GM12872 (cell line): ENCODE measurements around the gene ELP4.

Experiments used
- CTCF ChIP-seq: IDR thresholded peaks from 3 replicates; pipeline ENCODE4 v1.5.1; 2011; ENCODE audit warnings: low read depth, mild to moderate bottlenecking, low read length, moderate library complexity; ENCODE audit not compliant: insufficient read depth

The ELP4 gene

DNA sequence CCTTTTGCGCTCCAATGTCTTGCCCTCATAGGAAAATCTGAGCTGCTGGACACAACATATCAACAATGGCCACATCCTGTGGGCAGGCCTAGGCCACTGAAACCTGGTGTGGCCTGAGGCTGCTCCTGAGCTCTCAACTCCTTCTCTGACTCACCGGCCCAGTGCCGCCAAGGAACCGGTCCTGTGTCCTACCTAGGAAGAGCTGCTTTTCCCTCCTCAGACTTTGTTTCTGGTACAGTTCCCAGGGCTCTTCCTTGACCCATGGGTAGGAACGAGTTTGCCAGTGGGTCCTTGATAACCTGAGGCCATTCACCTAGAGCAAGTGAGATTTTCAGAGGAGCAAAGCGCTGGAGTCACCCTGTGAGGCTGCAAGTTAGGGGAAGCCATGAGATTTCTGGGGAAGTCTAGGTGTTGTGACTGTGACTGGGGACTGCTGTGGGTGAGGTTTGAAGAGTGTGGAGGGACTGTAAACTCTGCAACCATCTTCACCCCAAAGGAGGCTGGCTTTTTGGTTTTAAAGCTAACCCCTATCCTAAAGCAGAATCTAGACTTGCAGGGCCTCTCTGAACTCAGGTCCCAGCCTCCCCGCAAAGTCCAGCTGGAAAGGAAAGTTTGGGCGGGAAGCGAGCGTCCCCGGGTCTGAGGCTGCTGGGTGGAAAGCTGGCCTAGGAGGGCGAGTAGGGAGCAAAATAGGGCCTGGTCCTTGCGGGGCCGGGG is 313.5 kb downstream of the ELP4 start:
- no peak for TF ChIP-seq CTCF

- TF ChIP-seq CTCF, result no peak
Observed at GRCh38 chr11:31823644-31824331, 314.2 kb downstream of the ELP4 start.

DNA sequence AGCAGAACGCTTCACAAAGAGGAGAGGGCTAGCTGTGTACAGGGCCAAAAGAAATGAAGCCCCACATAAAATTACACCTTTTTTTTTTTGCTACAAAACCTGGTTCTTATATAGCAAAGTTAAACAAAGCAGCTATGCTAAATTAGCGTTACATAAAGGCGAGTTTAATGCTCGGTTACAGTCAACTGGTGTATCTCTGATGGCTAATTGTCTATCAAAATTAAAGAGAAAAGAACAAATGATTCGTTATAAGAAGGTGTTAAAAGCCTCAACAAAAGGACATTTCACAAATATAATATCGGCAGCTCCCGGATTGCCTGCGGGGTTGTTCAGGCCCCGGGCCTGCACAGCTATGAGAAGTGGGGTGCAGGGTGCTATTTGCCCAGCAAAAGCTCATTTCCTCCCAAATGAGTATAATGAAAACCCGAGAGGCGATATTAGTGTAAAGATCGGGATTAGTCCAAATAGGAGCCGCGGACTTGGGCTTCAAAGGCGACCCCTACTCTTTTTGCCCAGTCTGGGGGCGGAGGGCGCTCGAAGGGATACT is 314.8 kb downstream of the ELP4 start:
- no peak for TF ChIP-seq CTCF

DNA sequence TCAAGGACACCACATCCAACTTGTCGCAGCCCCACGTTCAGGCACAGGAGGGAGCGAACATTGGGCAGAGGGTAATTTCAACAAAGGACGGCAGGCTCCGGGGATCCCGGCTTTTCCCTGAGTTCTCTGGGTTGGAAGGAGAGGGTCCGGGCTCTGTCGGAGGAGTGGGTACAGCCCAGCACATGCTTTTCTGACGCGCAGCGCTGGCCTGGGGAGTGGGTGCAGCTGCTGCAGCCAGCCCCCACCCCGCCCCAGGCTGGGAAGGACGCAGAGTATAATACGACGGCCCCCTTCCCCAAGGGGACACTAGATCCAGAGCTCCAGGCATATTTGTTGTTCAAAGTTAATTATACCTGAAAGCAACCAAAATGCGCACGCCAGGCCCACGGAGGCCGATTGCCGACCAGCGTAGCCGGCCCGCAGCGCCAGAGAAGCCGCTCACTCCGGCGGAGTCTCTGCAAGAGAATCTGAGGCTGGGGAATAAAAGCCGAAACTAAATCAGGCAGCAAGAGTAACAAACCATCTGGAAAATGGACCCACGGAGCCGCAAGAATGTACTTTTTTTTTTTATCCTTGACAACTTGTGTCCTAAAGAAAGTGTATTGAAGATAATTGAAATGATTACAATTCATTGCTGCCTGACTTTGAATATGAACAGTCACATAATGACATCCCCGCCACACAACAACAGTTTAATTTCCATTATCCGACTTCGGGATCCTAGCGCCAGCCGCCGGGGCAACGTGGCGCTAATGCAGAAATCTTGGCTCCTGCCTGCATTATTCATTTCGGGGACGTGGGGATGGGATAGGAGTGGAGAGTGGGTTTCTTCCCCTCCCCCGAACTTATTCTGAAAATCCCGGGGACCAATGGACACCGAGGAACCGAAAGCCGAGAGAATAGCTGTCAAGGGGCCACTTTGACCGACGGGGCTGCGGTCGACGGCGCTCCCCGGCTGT is 315.6 kb downstream of the ELP4 start:
- no peak for TF ChIP-seq CTCF

DNA sequence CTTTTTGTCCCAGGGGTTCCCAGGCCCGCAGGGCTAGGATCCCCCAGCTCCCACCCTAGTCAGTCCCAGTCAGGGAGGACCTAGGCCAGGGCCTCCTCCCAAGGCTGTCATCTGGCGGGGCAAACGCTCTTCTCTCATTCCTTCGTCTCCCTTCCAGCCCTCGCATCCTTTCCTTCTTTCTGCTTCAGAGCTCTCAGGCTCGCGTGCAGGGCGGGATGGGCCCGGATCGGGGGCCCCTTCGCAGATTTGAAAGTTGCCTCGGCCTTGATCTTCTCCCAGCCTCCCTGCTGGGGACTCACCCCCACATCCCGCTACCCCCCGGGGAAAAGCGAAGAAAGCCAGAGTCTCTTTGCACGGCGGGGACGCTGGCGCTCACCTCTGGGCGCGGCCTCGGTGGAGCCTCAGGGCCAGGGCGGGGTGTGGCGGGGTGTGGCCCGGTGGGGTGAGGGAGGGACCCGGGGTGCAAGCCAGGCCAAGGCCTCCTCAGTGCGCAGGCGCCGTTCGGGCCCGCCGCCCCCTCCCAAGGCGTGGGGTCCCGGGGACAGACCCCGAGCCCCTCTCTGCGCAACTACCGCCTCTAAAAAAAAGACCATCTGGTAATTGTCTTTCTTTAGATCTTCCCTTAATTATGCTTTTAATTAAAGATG is 316.4 kb downstream of the ELP4 start:
- TF ChIP-seq CTCF, result no peak

DNA sequence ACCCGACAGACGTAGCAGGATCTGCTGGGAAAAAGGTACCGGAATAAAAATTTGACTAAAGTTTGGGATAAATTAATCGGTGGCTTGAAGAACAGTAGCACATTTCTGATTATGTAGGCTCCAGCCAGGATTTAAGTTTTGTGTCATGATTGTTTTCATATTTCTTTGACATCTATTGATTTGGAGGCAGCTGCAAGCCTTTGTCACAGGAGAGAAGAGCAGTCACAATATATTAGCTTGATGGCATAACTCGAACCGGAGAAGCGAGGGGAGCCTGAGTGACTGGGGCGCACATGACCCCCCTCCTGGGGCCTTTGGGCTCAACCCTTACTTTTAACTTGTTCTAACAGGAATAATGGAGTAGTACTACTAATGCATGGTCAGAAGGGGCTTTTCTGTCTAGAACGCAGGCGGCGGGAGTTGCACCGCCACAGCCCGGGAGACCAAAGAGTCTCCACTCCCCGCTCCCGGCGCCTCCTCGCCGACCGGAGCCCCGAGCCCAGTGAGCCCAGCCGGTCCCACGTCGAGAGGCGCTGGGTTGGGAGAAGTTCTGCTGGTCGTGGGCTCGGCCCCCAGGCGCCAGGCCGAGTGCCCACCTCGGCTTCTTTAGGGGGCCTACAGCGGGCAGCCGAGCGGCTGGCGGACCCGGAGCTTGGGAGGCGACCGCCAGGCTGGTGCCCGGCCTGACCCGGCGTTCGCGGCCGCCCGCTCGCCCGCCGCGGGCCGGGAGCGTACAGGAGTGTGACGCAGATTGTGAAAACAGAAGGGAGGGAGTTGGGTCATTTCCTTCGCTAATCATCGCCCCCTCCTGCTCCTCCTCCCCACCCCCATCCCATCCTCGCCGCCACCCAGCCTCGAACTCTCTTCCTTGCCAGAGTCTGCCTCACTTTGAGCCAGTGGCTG is 317.2 kb downstream of the ELP4 start:
- no peak for TF ChIP-seq CTCF
